ENCODE data around the gene ELFN1.

DNA sequence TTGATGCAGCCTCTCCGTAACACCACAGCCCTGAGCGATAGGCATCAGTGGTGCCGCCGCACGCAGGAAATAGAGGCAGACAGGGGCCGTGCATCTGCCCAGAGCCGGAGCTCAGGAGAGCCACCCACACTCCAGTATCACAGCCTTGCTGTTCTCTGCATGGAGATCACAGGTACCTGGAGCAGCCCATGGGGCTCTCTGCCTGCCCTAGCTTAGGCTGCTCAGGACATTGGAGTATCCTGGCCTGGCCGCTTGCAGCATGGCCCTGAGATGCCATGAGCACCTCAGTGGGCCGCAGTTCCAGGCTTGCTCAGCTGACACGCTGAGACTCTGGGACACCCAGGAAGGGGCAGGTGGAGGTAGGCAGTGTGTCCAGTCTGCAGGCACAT, 47.0 kb downstream of the ELFN1 start:
- TF ChIP-seq, protein P1, sequence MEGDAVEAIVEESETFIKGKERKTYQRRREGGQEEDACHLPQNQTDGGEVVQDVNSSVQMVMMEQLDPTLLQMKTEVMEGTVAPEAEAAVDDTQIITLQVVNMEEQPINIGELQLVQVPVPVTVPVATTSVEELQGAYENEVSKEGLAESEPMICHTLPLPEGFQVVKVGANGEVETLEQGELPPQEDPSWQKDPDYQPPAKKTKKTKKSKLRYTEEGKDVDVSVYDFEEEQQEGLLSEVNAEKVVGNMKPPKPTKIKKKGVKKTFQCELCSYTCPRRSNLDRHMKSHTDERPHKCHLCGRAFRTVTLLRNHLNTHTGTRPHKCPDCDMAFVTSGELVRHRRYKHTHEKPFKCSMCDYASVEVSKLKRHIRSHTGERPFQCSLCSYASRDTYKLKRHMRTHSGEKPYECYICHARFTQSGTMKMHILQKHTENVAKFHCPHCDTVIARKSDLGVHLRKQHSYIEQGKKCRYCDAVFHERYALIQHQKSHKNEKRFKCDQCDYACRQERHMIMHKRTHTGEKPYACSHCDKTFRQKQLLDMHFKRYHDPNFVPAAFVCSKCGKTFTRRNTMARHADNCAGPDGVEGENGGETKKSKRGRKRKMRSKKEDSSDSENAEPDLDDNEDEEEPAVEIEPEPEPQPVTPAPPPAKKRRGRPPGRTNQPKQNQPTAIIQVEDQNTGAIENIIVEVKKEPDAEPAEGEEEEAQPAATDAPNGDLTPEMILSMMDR (IDR thresholded peaks at IDR 0.05): no peak
- TF ChIP-seq POLR2A (IDR thresholded peaks at IDR 0.05): no peak
